IPS-18c (cell line): ENCODE results near the gene SIGLEC9.
"Not testable (repeated sequence)": the region's sequence is repeated elsewhere in the genome, so short reads cannot be mapped to it uniquely, and the experiment has no call there.

Source experiments
- H3K4me3 ChIP-seq: 2 replicates; pipeline ENCODE4 v1.7.0; 2013; ENCODE audit warnings: low read depth, mild to moderate bottlenecking, low read length, moderate library complexity; ENCODE audit not compliant: insufficient read depth
- H3K9me3 ChIP-seq: one replicate; pipeline ENCODE4 v1.6.1; 2013; ENCODE audit warnings: mild to moderate bottlenecking, low read length, moderate library complexity; ENCODE audit not compliant: control insufficient read depth, insufficient read depth

The SIGLEC9 gene

DNA sequence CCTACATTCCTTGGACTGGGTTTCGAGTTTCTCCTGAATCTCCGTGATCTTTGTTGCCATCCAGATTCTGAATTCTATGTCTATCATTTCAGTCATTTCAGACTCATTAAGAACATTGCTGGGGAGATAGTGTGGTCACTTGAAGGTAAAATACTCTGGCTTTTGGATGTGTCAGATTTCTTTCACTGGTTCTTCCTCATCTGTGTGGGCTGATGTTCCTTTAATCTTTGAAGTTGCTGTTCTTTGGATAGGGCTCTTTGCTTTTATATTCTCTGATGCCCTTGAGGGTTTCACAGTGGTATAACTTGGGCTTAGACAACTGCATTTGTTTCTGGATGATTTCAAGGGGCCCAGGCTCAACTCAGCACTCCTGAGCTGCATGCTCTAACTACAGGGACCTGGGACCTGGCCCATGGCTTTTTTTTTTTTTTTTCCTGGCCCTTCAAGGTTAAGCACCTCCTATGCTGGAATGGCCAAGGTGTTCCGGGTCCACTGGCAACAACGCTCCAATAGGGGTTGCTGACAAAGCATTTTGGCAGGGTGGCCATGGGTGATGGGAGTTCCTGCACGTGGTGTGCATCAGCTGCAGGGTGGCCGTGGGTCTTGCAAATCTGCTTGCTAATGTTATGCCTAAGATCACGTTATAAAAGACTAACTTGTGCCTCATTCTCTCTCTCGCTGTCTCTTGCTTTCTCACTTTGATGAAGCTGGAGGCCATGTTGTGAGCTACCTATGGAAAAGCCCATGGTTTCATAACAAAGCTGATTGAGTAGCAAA, 11.5 kb downstream of the SIGLEC9 start:
- Histone ChIP-seq H3K4me3 (no peak overlapping the region), H3K9me3 (no peaks in the 10 kb centered on the region)

DNA sequence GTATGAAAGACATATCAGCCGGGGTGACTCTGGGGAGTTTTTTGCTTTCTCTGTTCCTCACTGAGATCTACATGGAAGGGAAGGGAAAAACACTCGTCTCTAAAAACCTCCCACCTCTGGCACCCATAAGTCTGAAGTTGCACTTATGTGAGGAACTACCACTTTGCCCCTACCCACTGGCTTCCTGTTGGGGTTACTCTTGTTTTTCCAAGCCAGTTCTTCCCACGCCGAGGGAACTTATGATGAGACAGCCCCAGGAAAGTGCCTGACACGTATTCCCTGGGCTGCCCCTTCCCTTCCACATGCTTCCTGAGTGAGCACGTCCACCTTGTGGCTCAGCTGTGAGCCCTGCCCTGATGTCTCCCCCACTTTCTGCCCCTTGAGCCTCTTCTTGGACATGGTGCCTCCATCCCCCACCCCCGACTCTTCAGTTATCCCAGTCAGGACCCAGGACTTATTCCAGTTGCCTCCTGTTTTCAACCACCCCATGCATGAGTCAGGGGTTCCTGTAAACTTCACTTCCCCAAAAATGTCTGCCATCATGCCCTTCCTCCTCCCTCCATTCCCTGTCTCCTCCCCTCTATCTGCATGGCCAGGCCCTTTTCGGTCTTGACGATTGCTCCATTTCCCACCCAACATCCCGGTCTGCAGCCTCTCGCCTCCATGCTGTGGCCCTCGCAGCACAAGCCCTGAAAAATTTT, 12.3 kb downstream of the SIGLEC9 start:
- Histone ChIP-seq H3K9me3 (no peaks in the 10 kb centered on the region), H3K4me3 (no peak overlapping the region)

DNA sequence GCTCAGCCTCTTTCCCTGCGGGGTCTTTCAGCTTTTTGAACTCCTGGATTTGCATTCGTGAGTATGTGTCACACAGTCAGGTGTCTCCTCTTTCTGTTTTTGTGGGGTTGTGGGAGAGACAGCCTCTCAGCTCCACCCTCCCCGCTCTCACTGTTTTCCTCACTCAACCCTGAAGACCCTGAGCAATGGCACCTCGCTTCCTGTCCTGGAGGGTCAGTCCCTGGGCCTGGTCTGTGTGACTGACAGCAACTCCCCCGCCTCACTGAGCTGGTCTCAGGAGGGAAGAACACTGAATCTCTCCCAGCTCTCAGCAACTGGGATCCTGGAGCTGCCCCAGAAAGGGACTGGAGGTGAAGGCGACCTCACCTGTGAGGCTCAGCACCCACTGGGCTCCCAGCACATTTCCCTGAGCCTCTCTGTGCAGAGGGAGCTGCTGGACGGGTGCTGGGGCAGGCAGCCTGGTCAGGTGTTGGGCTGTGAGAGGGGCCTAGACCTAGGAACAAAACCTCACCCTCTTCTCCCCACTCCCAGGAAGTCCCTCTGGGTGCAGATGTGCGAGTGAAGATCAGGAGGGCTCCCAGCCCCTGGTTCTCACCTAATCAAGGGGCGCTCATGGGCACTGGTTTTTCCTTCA, 13.2 kb downstream of the SIGLEC9 start:
- H3K4me3 ChIP-seq: no peak overlapping the region
- no peaks in the 10 kb centered on the region for H3K9me3 ChIP-seq

DNA sequence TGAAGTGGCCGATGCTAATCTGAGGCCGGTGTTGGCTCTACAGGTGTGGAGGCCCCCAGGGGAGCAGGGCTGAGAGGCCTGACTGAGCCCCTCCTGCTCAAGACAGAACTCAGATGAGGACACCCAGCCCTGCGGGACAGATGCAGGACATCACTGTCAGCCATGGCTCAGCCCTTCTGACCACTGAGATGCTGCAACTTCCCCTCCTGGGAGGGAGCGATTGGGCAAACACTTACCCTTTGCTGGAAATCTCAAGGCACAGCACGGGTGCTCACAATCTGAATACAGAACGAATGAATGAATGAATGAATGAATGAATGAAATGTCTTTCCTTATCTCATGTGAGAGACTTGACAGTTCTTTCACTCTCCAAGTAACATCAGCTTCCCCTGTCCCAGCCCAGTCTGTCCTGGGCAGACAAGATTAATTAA, 13.9 kb downstream of the SIGLEC9 start:
- H3K4me3 ChIP-seq: no peak overlapping the region

DNA sequence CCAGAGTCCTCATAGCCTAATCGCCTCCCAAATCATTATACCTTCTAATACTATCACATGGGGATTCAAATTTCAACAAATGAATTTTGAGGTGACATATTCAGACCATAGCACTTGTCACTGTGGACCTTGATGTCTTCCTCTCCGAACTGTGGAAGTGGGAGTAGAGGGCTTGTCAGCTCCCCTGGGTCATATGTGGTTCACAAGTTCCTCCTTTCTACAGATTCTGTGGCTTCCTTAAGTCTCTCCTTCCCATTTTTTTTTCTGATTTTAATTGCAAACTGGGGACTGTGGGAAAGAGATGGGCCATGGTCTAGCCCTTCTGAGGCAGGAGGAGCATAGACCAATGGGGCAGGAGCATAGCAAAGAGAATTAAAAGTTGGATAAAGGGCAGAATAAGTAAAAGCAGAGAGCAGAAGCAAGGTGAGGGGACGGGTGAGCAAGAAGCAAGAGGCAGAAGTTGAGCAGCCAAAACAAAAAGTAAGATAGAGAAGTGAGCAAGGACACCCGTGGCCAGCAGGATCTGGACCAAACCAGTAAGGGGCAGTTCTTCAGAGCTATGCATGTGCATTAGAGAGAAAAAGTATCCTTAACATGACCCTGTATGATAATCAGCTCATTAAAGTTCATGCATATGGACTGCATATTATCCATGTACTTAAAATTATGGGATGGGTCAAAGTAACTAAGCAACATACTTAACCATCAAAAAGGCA, 14.8 kb downstream of the SIGLEC9 start:
- Histone ChIP-seq H3K9me3 (no peaks in the 10 kb centered on the region), H3K4me3 (no peak overlapping the region)

More for the DNA sequence above, 13.9 kb downstream of the SIGLEC9 start:
- H3K9me3 ChIP-seq: no peaks in the 10 kb centered on the region

DNA sequence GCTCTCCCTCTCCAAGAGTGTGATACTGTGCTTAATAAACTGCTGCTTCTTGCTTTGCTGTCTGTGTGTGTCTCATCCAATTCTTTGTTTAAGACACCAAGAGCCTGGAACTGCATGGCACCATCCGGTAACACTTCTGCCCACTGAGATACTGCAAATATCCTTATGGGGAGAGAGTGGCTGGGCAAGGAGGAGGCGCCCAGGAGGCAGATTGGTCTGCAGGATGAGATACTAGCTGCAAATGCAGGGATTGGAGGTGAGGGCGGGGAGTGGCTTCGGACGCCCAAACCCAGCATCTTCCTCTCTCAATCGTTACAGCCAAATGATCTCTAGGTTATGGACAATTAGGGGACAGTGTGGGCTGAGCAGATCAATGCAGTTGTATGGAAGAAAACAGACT, 15.7 kb downstream of the SIGLEC9 start:
- no peaks in the 10 kb centered on the region for H3K9me3 ChIP-seq
- no peak overlapping the region for H3K4me3 ChIP-seq

DNA sequence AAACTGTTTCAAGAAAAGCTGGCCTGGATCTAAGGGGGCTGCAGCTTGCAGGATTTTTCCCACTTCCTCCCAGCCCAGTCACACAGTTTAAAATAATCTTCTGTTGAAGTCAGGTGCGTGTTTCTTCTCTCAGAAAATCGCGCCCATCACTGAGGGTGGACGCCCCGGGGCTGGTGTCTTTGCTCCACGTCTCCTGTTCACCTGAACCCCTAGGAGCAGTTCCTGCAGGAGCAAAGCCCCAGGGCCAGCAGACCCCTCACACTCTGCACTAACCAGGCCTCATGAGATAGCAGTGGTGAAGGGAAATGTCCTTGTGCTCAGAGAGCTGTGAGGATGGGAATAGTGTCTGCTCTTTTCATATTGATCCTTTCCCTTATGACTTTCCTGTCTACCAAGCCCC, 16.5 kb downstream of the SIGLEC9 start:
- no peak overlapping the region for H3K4me3 ChIP-seq
- no peaks in the 10 kb centered on the region for H3K9me3 ChIP-seq

DNA sequence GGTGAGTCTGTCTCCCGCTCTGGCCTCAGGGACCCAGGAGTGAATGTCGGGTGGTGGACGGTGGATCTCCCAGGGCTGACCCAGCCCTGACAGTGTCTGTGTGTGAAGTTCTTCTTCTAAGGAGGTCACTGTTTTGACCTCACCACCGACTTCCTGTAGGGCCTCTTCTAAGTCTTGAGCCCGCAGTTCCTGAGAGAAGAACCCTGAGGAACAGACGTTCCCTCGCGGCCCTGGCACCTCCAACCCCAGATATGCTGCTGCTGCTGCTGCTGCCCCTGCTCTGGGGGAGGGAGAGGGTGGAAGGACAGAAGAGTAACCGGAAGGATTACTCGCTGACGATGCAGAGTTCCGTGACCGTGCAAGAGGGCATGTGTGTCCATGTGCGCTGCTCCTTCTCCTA, 17.4 kb downstream of the SIGLEC9 start, which contains the start of gene SIGLEC7:
TSS of gene SIGLEC7 (plus strand) at position 183 of the 400 bp plus-strand sequence. CDS start at position 252, 69 bp downstream.
- Histone ChIP-seq H3K4me3 (no peak within 1 kb of the TSS), H3K9me3 (no peaks in the 10 kb centered on the region)

DNA sequence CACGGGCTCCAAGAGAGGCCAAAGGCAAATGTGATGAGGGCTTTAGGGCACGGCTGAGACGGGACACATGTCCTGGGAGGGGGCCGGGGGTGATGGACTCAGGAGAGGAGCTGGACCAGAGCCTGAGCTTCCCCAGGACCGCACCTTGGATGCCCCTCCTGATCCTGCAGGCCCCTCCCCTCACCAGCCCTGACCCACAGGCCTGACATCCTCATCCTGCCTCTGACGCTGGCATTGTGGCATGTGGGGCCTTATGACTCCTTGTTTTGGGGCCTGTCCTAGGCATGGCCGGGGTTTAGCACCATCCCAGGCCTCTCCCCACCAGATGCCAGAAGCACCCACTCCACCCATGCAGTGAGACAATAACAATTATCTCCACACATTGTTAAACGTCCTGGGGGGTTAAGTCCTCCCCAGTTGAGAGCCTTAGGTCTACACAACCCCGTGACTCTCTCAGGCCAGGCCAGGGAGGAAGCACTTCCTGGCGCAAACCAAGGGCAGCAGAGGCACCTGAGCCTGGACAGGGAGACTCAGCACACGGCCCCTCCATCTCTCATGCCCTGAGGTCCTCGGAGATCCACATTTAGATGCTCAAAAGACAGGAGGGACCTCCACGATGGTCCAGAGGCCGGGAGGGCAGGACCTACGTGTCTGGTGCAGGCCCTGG, 18.2 kb downstream of the SIGLEC9 start:
- not testable (repeated sequence) for H3K4me3 ChIP-seq, H3K9me3 ChIP-seq

DNA sequence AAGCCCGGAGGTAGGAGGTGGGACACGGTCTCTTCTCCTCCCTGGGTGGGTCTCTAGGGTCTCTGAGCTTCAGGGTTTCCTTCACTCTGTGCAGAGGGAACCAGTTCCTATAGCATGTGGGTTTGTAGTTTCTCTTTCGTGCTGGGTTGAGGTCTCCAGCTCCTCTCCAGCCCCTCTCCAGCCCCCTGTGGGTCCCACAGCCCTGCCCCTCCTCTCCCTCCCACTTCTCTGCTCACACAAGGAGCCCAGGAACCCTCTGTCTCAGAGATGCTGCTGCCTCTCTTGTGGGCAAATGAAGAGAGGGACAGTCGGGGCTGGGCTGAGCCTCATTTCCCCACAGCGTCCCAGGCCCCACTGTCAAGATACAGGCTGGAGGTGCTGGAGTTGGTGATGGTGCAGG, 18.8 kb downstream of the SIGLEC9 start:
- no peaks in the 10 kb centered on the region for H3K9me3 ChIP-seq
- no peak overlapping the region for H3K4me3 ChIP-seq

DNA sequence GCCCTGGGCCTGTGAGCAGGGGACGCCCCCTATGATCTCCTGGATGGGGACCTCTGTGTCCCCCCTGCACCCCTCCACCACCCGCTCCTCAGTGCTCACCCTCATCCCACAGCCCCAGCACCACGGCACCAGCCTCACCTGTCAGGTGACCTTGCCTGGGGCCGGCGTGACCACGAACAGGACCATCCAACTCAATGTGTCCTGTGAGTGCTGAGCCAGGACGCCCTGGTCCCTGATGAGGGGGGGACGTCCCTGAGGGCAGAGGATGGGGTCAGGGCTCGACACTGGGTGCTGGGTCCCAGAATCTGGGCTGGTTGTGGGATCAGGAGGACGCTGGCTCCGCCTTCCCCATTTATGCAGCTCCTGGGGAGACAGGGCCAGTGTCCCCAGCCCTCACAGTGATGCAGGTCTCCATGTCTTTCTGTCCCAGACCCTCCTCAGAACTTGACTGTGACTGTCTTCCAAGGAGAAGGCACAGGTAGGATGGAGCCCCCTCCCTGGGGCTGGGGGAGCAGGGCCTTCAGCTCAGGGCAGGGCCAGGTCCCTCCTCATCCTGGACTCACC, 19.9 kb downstream of the SIGLEC9 start:
- H3K9me3 ChIP-seq: no peaks in the 10 kb centered on the region

DNA sequence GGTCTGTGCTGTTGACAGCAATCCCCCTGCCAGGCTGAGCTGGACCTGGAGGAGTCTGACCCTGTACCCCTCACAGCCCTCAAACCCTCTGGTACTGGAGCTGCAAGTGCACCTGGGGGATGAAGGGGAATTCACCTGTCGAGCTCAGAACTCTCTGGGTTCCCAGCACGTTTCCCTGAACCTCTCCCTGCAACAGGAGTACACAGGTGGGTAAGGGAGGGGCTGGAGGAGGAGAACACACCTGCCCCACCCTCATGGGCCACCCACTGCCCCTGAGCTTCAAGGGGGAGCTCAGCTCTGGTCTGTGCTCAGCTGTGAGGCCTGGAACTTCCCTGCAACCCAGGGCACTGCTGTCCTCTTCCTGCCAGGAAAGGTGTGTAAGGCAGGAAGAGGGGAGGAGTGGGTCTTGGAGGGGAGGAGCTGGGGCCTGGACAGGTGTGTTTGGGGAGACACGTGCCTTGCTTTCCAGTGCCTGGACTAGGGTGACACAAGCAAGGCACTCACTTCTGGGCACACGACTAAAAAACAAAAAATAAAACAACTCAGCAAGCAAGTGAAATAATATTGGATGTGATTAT, 21.3 kb downstream of the SIGLEC9 start:
- Histone ChIP-seq H3K4me3 (no peak overlapping the region), H3K9me3 (no peaks in the 10 kb centered on the region)

More for the DNA sequence above, 19.9 kb downstream of the SIGLEC9 start:
- H3K4me3 ChIP-seq: no peak overlapping the region

DNA sequence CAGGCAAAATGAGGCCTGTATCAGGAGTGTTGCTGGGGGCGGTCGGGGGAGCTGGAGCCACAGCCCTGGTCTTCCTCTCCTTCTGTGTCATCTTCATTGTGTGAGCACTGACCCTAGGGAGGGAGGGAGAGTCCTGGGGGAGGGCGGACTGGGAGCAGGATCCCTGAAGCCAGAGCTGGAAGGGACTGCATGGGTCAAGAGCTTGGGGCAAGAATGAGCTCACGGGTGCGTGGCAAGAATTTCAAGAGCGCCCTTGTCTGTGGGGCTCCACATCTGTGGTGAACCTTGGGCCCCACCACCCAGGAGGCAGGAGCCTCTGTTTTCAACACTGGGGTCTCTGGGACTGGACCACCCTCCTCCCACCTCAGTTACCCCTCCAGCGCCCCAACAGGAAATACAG, 22.0 kb downstream of the SIGLEC9 start:
- Histone ChIP-seq H3K9me3 (no peaks in the 10 kb centered on the region), H3K4me3 (no peak overlapping the region)

DNA sequence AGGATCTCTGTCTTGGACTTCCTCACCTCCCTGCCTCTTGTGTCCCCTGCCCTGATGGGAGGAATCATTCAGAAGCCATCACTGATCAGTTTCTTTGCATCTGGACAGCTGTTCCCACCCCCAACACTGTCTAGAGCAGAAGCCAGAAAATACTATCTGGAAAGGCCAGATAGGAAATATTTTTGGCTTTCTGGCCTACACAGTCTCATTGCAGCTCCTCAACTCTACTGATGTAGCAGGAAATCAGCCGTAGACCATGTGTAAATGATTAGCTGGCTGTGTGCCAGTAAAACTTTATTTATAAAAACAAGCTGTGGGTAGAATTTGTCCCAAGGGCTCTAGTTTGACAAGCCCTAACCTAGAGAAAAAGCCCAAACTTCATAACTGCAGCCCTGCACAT, 23.0 kb downstream of the SIGLEC9 start:
- no peaks in the 10 kb centered on the region for H3K9me3 ChIP-seq
- no peak overlapping the region for H3K4me3 ChIP-seq

DNA sequence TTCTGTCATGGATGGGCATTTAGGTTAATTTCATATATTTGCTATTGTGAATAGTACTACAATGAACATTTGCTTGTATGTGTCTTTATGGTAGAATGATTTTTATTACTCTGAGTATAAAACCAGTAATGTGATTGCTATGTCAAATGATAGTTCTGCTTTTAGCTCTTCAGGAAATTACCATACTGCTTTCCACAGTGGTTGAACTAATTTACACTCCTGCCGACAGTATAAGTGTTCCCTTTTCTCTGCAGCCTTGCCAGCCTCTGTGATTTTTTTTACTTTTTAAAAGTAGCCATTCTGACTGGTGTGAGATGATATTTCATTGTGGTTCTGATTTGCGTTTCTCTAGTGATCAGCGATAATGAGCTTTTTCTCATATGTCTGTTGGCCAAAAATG, 23.9 kb downstream of the SIGLEC9 start:
- H3K4me3 ChIP-seq: no peak overlapping the region
- no peaks in the 10 kb centered on the region for H3K9me3 ChIP-seq

DNA sequence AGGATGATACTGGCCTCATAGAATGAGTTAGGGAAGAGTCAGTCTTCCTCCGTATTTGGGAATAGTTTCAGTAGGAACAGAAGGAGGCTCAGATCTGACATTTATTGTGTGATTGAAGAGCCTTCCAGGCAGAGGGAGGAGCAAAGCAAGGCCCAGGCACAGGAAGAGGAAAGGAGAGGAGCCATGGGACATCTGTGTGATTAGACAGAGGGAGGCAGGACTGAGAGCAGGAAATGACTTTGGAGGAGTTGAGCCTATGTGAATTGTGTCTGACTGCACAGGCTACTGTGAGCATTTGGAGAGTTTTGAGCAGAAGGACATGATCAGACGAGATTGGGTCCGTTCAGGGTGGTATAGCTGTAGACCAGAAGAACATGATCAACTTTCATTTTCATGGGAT, 25.9 kb downstream of the SIGLEC9 start:
- Histone ChIP-seq H3K9me3 (no peaks in the 10 kb centered on the region), H3K4me3 (no peak overlapping the region)
